RWPE2 (cell line): ENCODE measurements around the gene GRID2.

Experiments
- ATAC-seq: fragments of 200-7000 bp; cut with Tn5 transposase; 3 replicates; pipeline ENCODE4 v1.9.1; 2021; ENCODE audit warnings: low read depth
- DNase-seq: peaks from one replicate; pipeline ENCODE4 v3.0.0-alpha.2; 2020; ENCODE audit warnings: low spot score
- H3K27ac ChIP-seq: fragments of 450-650 bp; 2 replicates; pipeline ENCODE4 v1.5.1; 2017; ENCODE audit warnings: mild to moderate bottlenecking; ENCODE audit not compliant: poor library complexity, severe bottlenecking
- H3K27me3 ChIP-seq: fragments of 250-450 bp; sonication (Bioruptor Pico); 2 replicates; pipeline ENCODE4 v1.5.1; 2021; ENCODE audit warnings: mild to moderate bottlenecking, moderate library complexity; ENCODE audit not compliant: insufficient read depth, poor library complexity, severe bottlenecking
- H3K36me3 ChIP-seq: fragments of 250-450 bp; sonication (Bioruptor Pico); 2 replicates; pipeline ENCODE4 v1.5.1; 2020; ENCODE audit warnings: low read depth, mild to moderate bottlenecking, moderate library complexity
- H3K4me1 ChIP-seq: fragments of 250-450 bp; sonication (Bioruptor Pico); 2 replicates; pipeline ENCODE4 v1.5.1; 2021; ENCODE audit warnings: mild to moderate bottlenecking, moderate library complexity; ENCODE audit not compliant: insufficient read depth, poor library complexity, severe bottlenecking
- H3K4me3 ChIP-seq: fragments of 250-450 bp; sonication (Bioruptor Pico); 2 replicates; pipeline ENCODE4 v1.5.1; 2021; ENCODE audit warnings: mild to moderate bottlenecking, moderate library complexity; ENCODE audit not compliant: severe bottlenecking
- H3K9me3 ChIP-seq: fragments of 250-450 bp; sonication (Bioruptor Pico); 2 replicates; pipeline ENCODE4 v1.5.1; 2021; ENCODE audit warnings: mild to moderate bottlenecking, moderate library complexity; ENCODE audit not compliant: severe bottlenecking
- CTCF ChIP-seq: fragments of 450-650 bp; IDR thresholded peaks from one replicate; pipeline ENCODE4 v1.5.1; 2017; ENCODE audit warnings: mild to moderate bottlenecking, moderate library complexity; ENCODE audit not compliant: poor library complexity, severe bottlenecking

The GRID2 gene

GRCh38 chr4:93777081-93777460 is 1473.3 kb downstream of the GRID2 start:
- Histone ChIP-seq H3K36me3 (no peaks in the 10 kb centered on the region), H3K27me3 (no peaks in the 10 kb centered on the region), H3K9me3 (no peaks in the 10 kb centered on the region), H3K27ac (peak overlapping the region; percentile 67), H3K4me3 (no peak overlapping the region), H3K4me1 (peaks cover 16% of the 10 kb centered on the region)
- peak; percentile 58 for ATAC-seq
- TF ChIP-seq CTCF, result no peak
- DNase-seq, result no peak

GRCh38 chr4:93779228-93779627 is 1475.5 kb downstream of the GRID2 start:
- DNase-seq (no peak), ATAC-seq (no peak)
- Histone ChIP-seq H3K27me3 (no peaks in the 10 kb centered on the region), H3K4me3 (no peak overlapping the region), H3K9me3 (no peaks in the 10 kb centered on the region), H3K4me1 (peaks cover 16% of the 10 kb centered on the region), H3K36me3 (no peaks in the 10 kb centered on the region), H3K27ac (no peak overlapping the region)
- TF ChIP-seq CTCF, result no peak

- no peak for TF ChIP-seq CTCF
- Histone ChIP-seq H3K9me3 (no peaks in the 10 kb centered on the region), H3K4me3 (no peak overlapping the region), H3K36me3 (no peaks in the 10 kb centered on the region), H3K27me3 (no peaks in the 10 kb centered on the region), H3K4me1 (peaks cover 16% of the 10 kb centered on the region), H3K27ac (no peak overlapping the region)
- DNase-seq (no peak), ATAC-seq (no peak)
Observed at GRCh38 chr4:93780080-93780479, 1476.3 kb downstream of the GRID2 start.

GRCh38 chr4:93781198-93781597 is 1477.4 kb downstream of the GRID2 start:
- Histone ChIP-seq H3K4me1 (peaks cover 13% of the 10 kb centered on the region), H3K9me3 (no peaks in the 10 kb centered on the region), H3K4me3 (no peak overlapping the region), H3K27me3 (no peaks in the 10 kb centered on the region), H3K36me3 (no peaks in the 10 kb centered on the region), H3K27ac (no peak overlapping the region)
- TF ChIP-seq CTCF, result no peak
- ATAC-seq (no peak), DNase-seq (no peak)

- Histone ChIP-seq H3K9me3 (no peaks in the 10 kb centered on the region), H3K4me3 (no peak overlapping the region)
- no peak for ATAC-seq
Observed at GRCh38 chr4:93786149-93786548, 1482.4 kb downstream of the GRID2 start.

More at GRCh38 chr4:93786149-93786548, 1482.4 kb downstream of the GRID2 start:
- Histone ChIP-seq H3K36me3 (no peaks in the 10 kb centered on the region), H3K27ac (no peak overlapping the region), H3K4me1 (no peaks in the 10 kb centered on the region), H3K27me3 (no peaks in the 10 kb centered on the region)
- no peak for DNase-seq
- TF ChIP-seq CTCF, result no peak
